Astrocyte (in vitro differentiated cells and primary cell): ENCODE results near the gene COL6A1. TPM values are rescaled to one million over a fixed set of nuclear protein-coding genes. Genes with fewer than 3 reads are reported as not detected.

ENCODE experiments used
- DNase-seq: peaks from one replicate; pipeline ENCODE4 v3.0.0-alpha.2; 2010; ENCODE audit warnings: low read depth
- FAIRE-seq: peaks from 2 replicates; lab custom pipeline; 2011; peaks lifted over from hg19 to GRCh38; lab: Jason Lieb, UNC
- H2AFZ ChIP-seq: 2 replicates; pipeline ENCODE4 v1.6.0; 2012; ENCODE audit warnings: low read depth, low read length, inconsistent platforms
- H3K27ac ChIP-seq: 2 replicates; pipeline ENCODE4 v1.5.1; 2011; ENCODE audit warnings: low read depth, low read length, inconsistent platforms
- H3K27me3 ChIP-seq: 2 replicates; pipeline ENCODE4 v1.6.0; 2011; ENCODE audit warnings: low read length, inconsistent platforms; ENCODE audit not compliant: insufficient read depth
- H3K36me3 ChIP-seq: 2 replicates; pipeline ENCODE4 v1.5.1; 2011; ENCODE audit warnings: low read length, inconsistent platforms; ENCODE audit not compliant: insufficient read depth
- H3K4me1 ChIP-seq: 2 replicates; pipeline ENCODE4 v1.5.1; 2011; ENCODE audit warnings: low read length, inconsistent platforms; ENCODE audit not compliant: insufficient read depth
- H3K4me2 ChIP-seq: 2 replicates; pipeline ENCODE4 v1.6.0; 2012; ENCODE audit warnings: low read length, inconsistent platforms
- H3K4me3 ChIP-seq: 2 replicates; pipeline ENCODE4 v1.5.1; 2011; ENCODE audit warnings: low read depth, mild to moderate bottlenecking, low read length, inconsistent platforms; ENCODE audit not compliant: insufficient read depth
- H3K79me2 ChIP-seq: 2 replicates; pipeline ENCODE4 v1.6.0; 2012; ENCODE audit warnings: mild to moderate bottlenecking, low read length, inconsistent platforms; ENCODE audit not compliant: insufficient read depth
- H3K9ac ChIP-seq: 2 replicates; pipeline ENCODE4 v1.6.0; 2012; ENCODE audit warnings: mild to moderate bottlenecking, low read length, inconsistent platforms
- H3K9me3 ChIP-seq: 2 replicates; pipeline ENCODE4 v1.5.1; 2012; ENCODE audit warnings: low read depth, mild to moderate bottlenecking, low read length, inconsistent platforms; ENCODE audit not compliant: insufficient read depth
- H4K20me1 ChIP-seq: 2 replicates; pipeline ENCODE4 v1.6.0; 2012; ENCODE audit warnings: low read length, inconsistent platforms; ENCODE audit not compliant: insufficient read depth
- H3K27ac Mint-ChIP-seq: one replicate; pipeline ENCODE4 v1.8.0; 2021; ENCODE audit warnings: mild to moderate bottlenecking, mixed read lengths; ENCODE audit not compliant: unreplicated experiment
- H3K27me3 Mint-ChIP-seq: one replicate; pipeline ENCODE4 v1.8.0; 2021; ENCODE audit warnings: low read depth, mixed read lengths; ENCODE audit not compliant: unreplicated experiment
- H3K36me3 Mint-ChIP-seq: one replicate; pipeline ENCODE4 v1.8.0; 2021; ENCODE audit warnings: low read depth, mixed read lengths; ENCODE audit not compliant: unreplicated experiment
- H3K4me1 Mint-ChIP-seq: one replicate; pipeline ENCODE4 v1.8.0; 2021; ENCODE audit warnings: low read depth, mixed read lengths; ENCODE audit not compliant: unreplicated experiment
- H3K4me3 Mint-ChIP-seq: one replicate; pipeline ENCODE4 v1.8.0; 2021; ENCODE audit warnings: mild to moderate bottlenecking, moderate library complexity, mixed read lengths; ENCODE audit not compliant: unreplicated experiment
- H3K9me3 Mint-ChIP-seq: one replicate; pipeline ENCODE4 v1.8.0; 2021; ENCODE audit warnings: mild to moderate bottlenecking, mixed read lengths; ENCODE audit not compliant: unreplicated experiment
- EZH2 ChIP-seq: IDR thresholded peaks from 2 replicates; pipeline ENCODE4 v1.6.1; 2012; ENCODE audit warnings: mild to moderate bottlenecking, low read length, inconsistent platforms; ENCODE audit not compliant: insufficient read depth
- total RNA-seq: library from RNA; stranded (reverse); gene quantifications from 2 replicates; pipeline ENCODE4 v1.2.1, GENCODE V29; 2021
- TF ChIP-seq, protein P1 (sequence below): IDR thresholded peaks from 2 replicates; pipeline ENCODE4 v1.5.1; 2011; ENCODE audit warnings: low read depth, mild to moderate bottlenecking, inconsistent platforms, low read length, moderate library complexity; ENCODE audit not compliant: insufficient read depth

COL6A1 gene
- total RNA-seq, 1 donor from 2014 or later, result 131 TPM

DNA sequence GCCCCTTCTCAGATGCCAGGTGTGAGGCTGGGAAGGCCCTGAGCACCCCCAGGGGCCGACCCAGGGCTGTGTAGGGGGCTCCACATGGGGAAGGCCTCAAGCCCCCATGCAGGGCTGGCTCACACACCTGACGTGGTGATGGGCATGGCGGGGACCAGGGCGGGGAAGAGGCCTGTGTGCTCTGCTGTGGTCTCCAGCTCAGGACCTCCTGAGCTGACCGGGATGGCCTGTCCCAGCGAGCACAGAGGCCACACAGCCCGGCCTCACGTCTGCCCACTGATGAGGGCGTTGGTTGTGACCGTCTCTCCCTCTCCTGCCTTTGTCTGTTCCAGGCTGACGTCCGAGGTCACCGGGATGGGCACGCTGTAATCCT is 40.2 kb upstream of the COL6A1 start:
- Histone ChIP-seq H3K4me2 (no peak overlapping the region), H3K9me3 (peaks cover 2% of the 10 kb centered on the region), H3K79me2 (no peaks in the 10 kb centered on the region), H3K27me3 (no peaks in the 10 kb centered on the region), H3K27ac (no peak overlapping the region), H4K20me1 (no peaks in the 10 kb centered on the region), H3K36me3 (no peaks in the 10 kb centered on the region), H2AFZ (no peak overlapping the region), H3K4me3 (no peak overlapping the region), H3K4me1 (no peaks in the 10 kb centered on the region), H3K9ac (no peak overlapping the region)
- no peak for FAIRE-seq
- no peaks in the 10 kb centered on the region for H3K36me3 Mint-ChIP-seq
- no peak overlapping the region for H3K4me3 Mint-ChIP-seq
- H3K9me3 Mint-ChIP-seq, result no peaks in the 10 kb centered on the region
- TF ChIP-seq EZH2, result no peak
- TF ChIP-seq, protein P1, sequence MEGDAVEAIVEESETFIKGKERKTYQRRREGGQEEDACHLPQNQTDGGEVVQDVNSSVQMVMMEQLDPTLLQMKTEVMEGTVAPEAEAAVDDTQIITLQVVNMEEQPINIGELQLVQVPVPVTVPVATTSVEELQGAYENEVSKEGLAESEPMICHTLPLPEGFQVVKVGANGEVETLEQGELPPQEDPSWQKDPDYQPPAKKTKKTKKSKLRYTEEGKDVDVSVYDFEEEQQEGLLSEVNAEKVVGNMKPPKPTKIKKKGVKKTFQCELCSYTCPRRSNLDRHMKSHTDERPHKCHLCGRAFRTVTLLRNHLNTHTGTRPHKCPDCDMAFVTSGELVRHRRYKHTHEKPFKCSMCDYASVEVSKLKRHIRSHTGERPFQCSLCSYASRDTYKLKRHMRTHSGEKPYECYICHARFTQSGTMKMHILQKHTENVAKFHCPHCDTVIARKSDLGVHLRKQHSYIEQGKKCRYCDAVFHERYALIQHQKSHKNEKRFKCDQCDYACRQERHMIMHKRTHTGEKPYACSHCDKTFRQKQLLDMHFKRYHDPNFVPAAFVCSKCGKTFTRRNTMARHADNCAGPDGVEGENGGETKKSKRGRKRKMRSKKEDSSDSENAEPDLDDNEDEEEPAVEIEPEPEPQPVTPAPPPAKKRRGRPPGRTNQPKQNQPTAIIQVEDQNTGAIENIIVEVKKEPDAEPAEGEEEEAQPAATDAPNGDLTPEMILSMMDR, result no peak
- H3K4me1 Mint-ChIP-seq, result no peaks in the 10 kb centered on the region
- peaks cover 45% of the 10 kb centered on the region for H3K27me3 Mint-ChIP-seq
- no peak for DNase-seq
- H3K27ac Mint-ChIP-seq, result no peak overlapping the region

DNA sequence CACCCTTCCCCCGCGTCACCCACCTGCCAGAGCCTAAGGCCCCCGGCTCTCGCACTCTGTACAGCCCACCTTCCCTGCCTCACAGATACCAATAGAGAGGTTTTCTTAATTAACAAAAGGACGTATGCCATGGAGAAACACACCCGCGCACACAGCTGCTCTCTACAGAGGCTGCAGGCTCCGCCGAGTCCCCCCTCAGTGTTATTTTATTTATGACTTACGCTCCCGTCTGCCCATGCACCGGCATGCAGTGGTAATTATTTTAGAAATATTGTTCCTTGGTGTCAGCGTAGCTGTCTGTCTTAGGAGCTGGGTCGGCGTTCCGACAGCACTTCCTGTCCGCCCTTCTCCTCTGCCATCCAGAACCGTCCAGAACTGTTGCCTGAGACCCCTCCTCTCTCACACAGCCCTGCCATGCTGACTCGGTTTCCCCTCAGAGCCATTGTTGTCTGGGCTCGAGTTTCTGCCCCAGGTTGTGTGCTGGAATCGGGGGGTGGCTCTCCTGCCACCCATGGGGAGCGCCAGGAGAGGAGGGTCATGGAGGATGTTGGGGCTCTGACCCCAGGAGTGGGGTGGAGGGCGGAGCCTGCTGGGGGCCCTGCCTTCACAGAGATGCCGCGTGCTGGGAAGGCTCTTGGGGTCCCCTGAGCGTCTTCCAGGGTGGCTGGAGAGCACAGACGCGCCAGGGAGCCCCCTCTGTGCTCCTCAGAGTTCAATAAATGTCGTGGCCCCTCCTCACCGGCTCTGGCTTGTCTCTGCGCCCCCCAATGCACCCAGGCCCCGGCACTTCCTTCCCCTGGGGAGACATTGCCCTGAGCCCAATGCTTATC is 39.6 kb upstream of the COL6A1 start:
- no peak overlapping the region for H3K4me3 ChIP-seq
- H3K4me1 ChIP-seq, result no peaks in the 10 kb centered on the region
- Mint-ChIP-seq H3K36me3 (no peaks in the 10 kb centered on the region), H3K27me3 (peaks cover 44% of the 10 kb centered on the region), H3K9me3 (peaks cover 2% of the 10 kb centered on the region), H3K4me3 (no peak overlapping the region), H3K27ac (no peak overlapping the region), H3K4me1 (no peaks in the 10 kb centered on the region)
- no peak overlapping the region for H2AFZ ChIP-seq
- FAIRE-seq (no peak), DNase-seq (no peak)
- no peaks in the 10 kb centered on the region for H3K27me3 ChIP-seq
- no peak overlapping the region for H3K9ac ChIP-seq
- H4K20me1 ChIP-seq, result no peaks in the 10 kb centered on the region
- TF ChIP-seq, protein P1, result no peak
- TF ChIP-seq EZH2, result no peak
- H3K36me3 ChIP-seq, result no peaks in the 10 kb centered on the region
- no peaks in the 10 kb centered on the region for H3K9me3 ChIP-seq
- H3K79me2 ChIP-seq, result no peaks in the 10 kb centered on the region
- no peak overlapping the region for H3K27ac ChIP-seq
- H3K4me2 ChIP-seq, result no peak overlapping the region
